ENCODE data around the gene RHCG. TPM values are rescaled to one million over a fixed set of nuclear protein-coding genes. Genes with fewer than 3 reads are reported as not detected.

Gene RHCG
- total RNA-seq, 4 donors from 2014 or later: 1.5 to 140 (median 8.4) TPM

GRCh38 chr15:89533861-89534544, 37.6 kb upstream of the RHCG start:
- no peak for ATAC-seq
- WGBS, 2 donors (ENCODE audit: low coverage in 1 of 2): 83 to 92% methylated on average over 4 of the region's 4 CpGs
- H3K4me3 ChIP-seq: no peak overlapping the region
- H3K9me3 ChIP-seq: peaks cover 0 to 10% (median 0%) of the 10 kb centered on the region in 3 donors
- no peak overlapping the region for H3K27ac ChIP-seq
- no peaks in the 10 kb centered on the region for H3K36me3 ChIP-seq
- no peaks in the 10 kb centered on the region for H3K27me3 ChIP-seq
- no peaks in the 10 kb centered on the region for H3K4me1 ChIP-seq
- TF ChIP-seq POLR2AphosphoS5 (IDR thresholded peaks at IDR 0.05) (no peak), POLR2A (IDR thresholded peaks at IDR 0.05) (no peak), EP300 (IDR thresholded peaks at IDR 0.05) (no peak), CTCF (IDR thresholded peaks at IDR 0.05) (no peak)

GRCh38 chr15:89531796-89532537, 35.6 kb upstream of the RHCG start:
- no peaks in the 10 kb centered on the region for H3K9me3 ChIP-seq
- H3K27me3 ChIP-seq: no peaks in the 10 kb centered on the region
- H3K4me3 ChIP-seq: no peak overlapping the region
- H3K36me3 ChIP-seq: no peaks in the 10 kb centered on the region
- TF ChIP-seq POLR2A (IDR thresholded peaks at IDR 0.05) (no peak), CTCF (IDR thresholded peaks at IDR 0.05) (no peak), EP300 (IDR thresholded peaks at IDR 0.05) (no peak), POLR2AphosphoS5 (IDR thresholded peaks at IDR 0.05) (no peak)
- no peak for ATAC-seq
- no peak overlapping the region for H3K27ac ChIP-seq
- 73 to 90% methylated on average over 3 to 4 of the region's 6 CpGs for WGBS, 2 donors (ENCODE audit: low coverage in 1 of 2)
- no peaks in the 10 kb centered on the region for H3K4me1 ChIP-seq

- Histone ChIP-seq H3K36me3 (no peaks in the 10 kb centered on the region), H3K4me1 (no peaks in the 10 kb centered on the region), H3K9me3 (no peaks in the 10 kb centered on the region), H3K27me3 (no peaks in the 10 kb centered on the region), H3K4me3 (no peak overlapping the region), H3K27ac (no peak overlapping the region)
- WGBS, 2 donors (ENCODE audit: low coverage in 1 of 2): 81% methylated on average over 5 of the region's 5 CpGs; no CpG with 5 or more reads in 1 of the 2 donors
- no peak for TF ChIP-seq POLR2AphosphoS5 (IDR thresholded peaks at IDR 0.05)
- TF ChIP-seq CTCF (IDR thresholded peaks at IDR 0.05): no peak
- no peak for ATAC-seq
These were observed 34.6 kb upstream of the RHCG start for GRCh38 chr15:89530976-89531375.

- Histone ChIP-seq H3K4me1 (no peaks in the 10 kb centered on the region), H3K27ac (no peak overlapping the region), H3K36me3 (no peaks in the 10 kb centered on the region), H3K9me3 (no peaks in the 10 kb centered on the region), H3K27me3 (no peaks in the 10 kb centered on the region), H3K4me3 (no peak overlapping the region)
- WGBS, 2 donors (ENCODE audit: low coverage in 1 of 2): 75 to 90% methylated on average over 2 to 6 of the region's 6 CpGs
- no peak for ATAC-seq
- TF ChIP-seq POLR2AphosphoS5 (IDR thresholded peaks at IDR 0.05) (no peak), CTCF (IDR thresholded peaks at IDR 0.05) (no peak), POLR2A (IDR thresholded peaks at IDR 0.05) (no peak), EP300 (IDR thresholded peaks at IDR 0.05) (no peak)
These were observed 32.5 kb upstream of the RHCG start for GRCh38 chr15:89528757-89529352.
